Inflammatory macrophage (primary cell): ENCODE measurements around the gene MAPKAPK2.

Source experiments
- DNase-seq, 2 donors: peaks; one replicate each; pipeline ENCODE4 v3.0.0-alpha.2; 2020 to 2022

The MAPKAPK2 gene

DNA sequence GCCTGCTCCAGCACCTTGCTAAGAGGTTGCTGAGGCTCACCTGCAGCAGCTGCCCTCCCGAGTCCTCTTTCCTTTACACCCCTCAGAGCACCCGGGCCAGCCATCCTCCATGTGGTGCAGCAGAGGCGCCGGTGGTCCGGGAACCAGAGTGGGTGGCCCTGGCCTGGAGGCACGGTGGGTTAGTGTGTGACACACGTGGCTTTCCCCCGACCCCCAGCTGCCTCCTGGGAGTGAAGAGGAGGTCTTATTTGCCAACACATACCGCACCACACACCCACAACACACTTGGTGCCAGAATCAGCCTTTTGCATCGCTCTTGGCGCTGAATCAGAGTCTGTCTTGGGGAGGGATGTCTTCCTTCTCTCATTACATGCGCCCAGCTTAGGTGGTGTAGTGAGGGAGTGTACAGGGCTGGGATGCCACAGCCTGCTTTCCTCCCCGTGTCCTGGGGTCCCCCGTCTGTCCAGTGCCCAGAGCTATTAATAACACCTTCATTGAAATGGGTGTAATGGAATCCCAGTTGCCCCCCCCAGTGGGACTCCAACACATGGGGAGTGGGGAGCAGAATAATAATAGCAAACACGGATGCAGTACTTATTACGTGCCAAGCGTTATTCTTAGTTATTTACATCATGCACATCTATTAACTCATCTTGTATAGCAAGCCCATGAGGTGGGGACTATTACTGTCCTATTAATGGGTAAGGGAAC is 38.2 kb downstream of the MAPKAPK2 start:
- no peak for DNase-seq

DNA sequence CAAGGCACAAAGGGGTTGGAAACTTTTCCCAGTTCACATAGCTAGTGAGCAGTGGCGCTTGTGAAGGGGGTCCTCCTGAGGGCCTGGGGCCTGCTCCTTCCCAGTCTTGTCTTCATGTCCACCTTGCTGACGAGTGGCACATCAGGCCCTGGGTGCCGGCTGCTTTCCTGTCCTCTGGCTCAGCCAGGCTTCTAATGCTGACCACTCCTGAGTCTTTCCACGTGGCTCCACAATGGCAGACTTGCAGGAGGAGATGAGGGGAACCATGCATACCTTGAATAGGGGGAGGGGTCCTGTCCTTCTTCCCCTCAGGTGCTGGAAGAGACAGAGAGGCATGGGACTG is 38.7 kb downstream of the MAPKAPK2 start:
- DNase-seq = no peak

DNA sequence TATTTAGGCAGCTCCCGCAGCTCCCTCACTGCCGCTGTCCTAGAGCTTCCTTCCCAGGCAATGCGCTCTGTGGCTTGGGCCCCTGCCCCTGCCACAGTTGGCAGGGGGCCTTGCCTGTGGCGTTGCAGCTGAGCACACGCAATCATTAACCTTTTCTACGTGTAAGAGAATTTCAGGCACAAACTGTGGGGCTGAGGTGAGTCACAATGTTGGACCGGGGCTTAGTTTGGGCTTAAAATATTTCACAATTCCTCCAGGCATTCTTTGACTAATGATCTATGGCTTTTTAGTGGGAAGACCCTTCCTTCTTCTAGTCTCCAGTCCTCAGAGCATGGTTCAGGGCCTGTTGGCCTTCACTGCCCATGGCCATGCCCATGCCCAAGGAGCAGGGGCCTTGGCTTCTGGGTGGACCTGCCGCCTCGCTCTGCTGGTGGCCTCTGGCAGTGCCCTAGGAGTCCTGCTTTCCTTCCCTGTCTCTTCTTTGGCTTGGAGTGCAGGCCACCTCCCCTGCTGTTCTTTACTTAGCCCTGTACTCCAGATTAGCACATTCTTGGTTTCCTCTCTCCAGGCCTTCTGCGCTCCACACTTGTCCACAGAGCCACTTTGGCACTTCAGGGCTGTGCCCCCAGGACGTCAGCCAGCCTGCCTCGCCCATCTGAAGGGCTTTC is 39.2 kb downstream of the MAPKAPK2 start:
- DNase-seq = no peak

DNA sequence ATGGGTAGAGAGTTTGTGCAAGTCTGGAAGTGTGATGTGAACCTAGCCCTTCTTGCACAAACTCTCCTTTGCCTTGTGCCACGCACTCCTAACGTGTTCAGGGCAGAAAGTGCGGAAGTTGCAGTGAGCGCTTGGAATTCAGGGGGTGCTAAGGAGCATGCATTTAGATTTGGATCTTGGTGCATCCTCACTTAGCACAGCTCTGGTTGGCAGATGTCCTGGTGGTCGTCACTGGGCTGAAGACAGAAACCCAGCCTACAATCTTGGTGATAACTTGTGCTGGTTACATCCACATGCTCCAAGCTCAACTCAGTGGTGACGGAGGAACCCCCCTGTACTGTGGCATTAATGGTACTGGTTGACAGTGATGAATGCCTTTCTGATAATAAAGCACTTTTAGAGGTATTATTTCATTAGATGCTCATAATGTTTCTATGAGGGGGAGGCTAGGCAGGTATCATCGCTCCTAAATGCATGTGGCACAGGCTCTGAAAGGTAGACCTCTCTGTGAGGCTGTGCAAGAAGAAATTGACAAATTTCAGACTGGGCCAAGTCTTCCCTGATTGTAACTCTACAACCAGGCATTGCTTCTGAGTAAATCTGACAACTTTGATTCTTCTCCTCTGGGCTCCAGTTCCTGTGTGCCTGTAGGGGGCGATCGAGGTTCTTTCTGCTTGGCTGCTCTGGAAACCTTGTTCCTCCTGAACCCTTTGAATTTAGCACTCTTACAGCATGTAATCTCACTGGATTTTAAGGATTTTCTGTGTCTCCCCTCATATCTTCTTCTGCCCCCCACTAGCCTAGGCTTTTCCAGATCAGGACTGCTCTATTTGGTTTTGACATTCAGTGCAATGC is 40.6 kb downstream of the MAPKAPK2 start:
- peak; percentile 57 to 66 for DNase-seq

DNA sequence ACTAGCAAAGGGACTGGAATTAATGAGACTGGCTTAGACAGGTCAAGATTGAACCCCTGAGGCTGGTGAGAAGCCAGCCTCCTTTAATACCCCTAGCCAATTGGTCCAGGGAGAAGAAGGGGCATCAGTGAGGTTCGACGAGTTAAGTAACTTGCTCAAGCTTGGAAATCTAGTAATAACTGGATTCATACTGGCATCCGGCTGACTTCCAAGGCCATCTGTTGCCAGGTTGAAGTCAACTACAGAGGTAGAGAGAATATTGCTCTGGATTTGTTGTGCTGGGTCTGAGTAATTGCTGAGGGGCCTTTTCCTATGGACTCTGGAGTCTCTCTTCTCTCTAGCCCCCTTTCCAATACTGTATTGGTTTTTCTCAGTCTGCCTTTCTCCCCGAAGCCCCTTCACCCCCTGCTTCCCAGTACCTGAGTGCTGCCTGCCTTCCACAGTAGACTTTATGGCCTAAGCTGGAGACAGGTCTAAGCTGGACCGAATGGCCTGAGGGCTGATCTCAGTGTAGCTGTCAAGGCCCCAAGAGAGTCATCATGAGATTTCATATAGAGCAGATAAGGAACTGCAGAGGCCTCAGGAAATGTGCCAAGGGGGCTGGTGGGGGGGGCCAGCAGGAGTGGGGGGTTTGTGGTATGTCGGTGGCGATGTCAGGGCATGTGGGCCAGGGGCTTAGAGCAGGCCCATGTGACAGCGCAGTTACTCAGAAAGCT is 43.4 kb downstream of the MAPKAPK2 start:
- DNase-seq = no peak

DNA sequence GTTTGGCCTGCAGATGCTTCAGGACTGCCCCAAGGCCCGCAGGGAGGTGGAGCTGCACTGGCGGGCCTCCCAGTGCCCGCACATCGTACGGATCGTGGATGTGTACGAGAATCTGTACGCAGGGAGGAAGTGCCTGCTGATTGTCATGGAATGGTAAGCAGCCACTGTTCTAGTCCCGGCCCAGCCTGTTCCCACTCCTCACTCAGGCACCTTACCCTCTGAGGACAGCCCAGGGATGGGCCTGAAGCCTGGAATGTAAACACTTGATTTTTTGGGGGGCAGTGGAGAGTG is 43.9 kb downstream of the MAPKAPK2 start:
- no peak for DNase-seq

DNA sequence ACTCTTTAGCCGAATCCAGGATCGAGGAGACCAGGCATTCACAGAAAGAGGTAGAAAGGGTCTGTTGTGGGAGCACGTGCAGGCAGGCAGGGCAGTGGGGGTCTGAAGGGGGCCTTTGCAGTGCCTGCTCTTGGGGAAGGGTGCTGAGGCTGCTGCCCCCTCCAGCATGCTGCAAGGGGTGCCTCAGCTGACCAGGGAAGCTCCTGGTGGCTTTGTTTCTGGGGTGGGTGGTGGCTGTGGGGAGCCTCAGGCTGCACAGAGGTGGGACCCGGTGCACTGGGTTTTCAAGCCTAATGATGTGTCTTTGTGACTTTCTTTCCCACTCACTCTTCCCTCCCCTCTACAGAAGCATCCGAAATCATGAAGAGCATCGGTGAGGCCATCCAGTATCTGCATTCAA is 44.3 kb downstream of the MAPKAPK2 start:
- DNase-seq = no peak

DNA sequence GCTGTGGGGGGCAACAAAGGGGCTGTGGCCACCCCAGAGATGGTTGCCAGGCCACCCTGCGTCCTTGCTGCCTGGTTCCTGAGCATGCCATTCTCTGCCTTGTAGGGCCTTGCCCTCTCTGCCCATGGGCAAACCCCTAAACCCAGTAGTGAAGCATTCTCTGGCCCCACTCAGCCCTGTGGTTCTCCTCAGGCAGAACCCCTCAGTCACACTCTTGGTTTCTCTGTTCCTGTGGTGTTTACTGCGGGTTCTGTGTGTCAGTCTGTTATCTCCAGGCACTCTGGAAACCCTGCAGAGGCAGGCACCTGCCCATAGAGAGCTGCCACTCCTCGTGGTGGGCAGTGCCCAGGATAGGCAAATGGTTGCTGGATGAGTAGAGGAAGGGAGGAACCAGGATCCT is 44.8 kb downstream of the MAPKAPK2 start:
- DNase-seq = no peak

DNA sequence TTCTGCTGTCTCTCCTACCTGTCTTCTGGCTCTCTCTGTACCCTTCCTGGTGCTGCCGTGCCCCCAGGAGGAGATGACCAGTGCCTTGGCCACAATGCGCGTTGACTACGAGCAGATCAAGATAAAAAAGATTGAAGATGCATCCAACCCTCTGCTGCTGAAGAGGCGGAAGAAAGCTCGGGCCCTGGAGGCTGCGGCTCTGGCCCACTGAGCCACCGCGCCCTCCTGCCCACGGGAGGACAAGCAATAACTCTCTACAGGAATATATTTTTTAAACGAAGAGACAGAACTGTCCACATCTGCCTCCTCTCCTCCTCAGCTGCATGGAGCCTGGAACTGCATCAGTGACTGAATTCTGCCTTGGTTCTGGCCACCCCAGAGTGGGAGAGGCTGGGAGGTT is 47.8 kb downstream of the MAPKAPK2 start:
- DNase-seq = no peak

DNA sequence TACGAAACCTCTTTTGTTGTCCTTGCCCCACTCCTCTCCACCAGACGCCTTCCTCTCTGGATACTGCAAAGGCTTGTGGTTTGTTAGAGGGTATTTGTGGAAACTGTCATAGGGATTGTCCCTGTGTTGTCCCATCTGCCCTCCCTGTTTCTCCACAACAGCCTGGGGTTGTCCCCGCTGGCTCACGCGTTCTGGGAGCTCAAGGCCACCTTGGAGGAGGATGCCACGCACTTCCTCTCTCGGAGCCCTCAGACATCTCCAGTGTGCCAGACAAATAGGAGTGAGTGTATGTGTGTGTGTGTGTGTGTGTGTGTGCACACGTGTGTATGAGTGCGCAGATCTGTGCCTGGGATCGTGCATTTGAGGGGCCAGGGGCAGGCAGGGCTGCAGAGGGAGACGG is 48.3 kb downstream of the MAPKAPK2 start:
- DNase-seq = no peak

DNA sequence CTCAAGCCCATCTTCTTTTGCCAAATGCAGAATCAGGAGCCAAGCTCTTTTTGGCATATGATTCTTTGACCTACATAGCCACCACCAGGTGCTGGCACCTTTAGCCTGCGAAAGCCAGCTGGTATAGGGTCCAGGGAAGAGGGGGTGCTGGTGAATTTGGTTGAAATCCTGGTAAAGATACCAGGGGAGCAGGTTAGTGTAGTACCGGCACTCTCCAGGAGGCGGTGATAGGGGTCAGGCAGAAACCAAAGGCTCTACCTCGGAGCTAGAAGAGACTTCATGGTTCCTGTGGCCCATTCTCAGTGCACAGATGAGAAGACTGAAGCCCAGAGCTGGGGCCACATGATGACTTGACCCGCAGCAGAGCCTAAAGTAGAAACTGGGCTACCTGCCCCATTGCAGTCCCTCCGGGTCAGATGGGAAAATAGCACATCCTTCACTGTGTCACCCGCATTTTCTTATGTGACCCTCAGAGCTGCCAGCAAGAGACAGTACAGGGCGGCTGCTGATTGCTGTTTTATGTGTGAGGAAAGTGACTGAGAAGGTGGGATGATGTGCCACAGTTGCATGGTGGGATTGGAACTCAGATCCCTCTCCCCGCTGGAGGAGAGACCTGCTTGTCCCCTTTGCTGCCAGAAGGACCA is 49.9 kb downstream of the MAPKAPK2 start:
- peak; percentile 46 to 47 for DNase-seq

DNA sequence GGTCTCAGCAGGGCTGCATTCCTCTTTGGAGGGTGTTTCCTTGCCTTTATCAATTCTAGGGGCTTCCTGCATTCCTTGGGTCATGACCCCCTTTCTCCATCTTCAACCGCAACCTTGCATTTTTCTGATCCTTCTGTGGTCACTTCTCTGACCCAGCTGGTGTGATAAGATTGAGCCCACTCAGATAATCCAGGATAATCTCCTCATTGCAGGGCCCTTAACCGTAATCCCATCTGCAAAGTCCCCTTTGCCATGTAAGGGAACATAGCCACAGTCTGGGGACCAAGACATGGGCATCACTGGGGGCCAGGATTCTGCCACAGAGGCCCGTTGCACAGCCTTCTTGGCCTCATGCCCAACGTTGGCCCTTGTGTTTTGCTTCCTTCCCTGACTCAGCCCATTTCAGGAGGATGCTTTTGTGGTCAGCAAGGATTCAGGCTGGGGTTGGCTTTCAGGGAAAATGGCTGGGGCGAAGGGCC is 50.9 kb downstream of the MAPKAPK2 start:
- DNase-seq = no peak

DNA sequence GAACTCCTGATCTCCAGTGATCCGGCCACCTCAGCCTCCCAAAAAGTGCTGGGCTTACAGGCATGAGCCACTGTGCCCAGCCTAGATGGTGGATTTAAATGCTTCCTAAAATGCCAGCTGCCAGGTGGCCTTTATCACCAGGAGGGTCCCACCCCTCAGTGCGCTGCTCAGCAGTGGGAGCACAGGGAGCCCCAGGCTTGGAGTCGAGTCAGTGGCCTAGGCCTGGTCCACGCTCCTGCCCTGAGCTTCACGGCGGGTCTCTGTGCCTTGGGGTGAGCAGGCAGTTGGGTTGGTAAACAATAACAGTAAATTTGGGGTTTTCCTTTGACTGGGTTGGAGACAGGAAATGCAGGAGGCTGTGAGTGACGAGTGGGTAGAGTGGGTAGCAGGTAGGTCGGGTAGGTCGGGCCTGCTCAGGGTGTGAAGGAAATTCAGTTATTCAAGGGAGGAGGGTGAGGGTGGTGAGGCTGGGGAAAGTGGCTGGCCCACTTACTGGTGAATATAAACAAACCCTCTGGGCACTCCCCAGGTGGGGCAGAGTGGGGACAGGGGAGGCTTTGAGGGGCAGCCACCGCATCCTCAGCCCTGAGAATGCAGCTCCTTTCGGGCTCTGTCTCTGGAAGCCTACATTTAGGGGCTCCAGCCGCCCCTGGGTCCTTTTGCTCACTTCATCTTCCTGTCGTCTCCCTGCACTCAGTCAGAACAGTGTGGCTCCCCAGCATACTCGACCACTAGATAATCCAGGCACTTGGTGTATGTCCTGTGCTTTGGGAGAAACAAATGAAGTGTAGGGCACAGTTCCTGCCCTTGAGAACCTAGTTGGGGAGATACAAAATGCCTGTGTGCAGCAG is 52.4 kb downstream of the MAPKAPK2 start:
- DNase-seq = no peak

DNA sequence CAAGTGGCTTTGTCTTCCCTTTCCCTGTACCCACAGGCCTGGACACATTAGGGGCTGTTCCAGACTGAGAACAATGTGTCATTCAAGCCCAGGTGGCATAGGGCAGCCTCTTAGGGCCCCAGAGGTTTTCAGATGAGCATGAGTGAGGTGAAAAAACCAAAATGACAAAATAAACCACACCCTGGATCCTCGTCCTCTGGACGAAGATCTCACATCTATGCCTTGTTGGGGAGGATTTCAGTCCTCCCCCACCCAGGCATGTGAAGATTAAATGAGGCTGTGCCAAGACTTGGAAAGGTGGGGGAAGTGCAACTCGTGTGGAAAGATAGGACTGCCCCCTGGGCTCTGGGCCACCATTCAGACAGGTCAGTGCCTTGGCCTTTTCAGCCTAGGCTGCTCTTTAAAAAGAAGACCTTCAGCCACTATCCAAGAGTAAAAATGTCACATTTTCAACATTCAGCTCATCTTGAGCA is 53.1 kb downstream of the MAPKAPK2 start:
- no peak for DNase-seq

DNA sequence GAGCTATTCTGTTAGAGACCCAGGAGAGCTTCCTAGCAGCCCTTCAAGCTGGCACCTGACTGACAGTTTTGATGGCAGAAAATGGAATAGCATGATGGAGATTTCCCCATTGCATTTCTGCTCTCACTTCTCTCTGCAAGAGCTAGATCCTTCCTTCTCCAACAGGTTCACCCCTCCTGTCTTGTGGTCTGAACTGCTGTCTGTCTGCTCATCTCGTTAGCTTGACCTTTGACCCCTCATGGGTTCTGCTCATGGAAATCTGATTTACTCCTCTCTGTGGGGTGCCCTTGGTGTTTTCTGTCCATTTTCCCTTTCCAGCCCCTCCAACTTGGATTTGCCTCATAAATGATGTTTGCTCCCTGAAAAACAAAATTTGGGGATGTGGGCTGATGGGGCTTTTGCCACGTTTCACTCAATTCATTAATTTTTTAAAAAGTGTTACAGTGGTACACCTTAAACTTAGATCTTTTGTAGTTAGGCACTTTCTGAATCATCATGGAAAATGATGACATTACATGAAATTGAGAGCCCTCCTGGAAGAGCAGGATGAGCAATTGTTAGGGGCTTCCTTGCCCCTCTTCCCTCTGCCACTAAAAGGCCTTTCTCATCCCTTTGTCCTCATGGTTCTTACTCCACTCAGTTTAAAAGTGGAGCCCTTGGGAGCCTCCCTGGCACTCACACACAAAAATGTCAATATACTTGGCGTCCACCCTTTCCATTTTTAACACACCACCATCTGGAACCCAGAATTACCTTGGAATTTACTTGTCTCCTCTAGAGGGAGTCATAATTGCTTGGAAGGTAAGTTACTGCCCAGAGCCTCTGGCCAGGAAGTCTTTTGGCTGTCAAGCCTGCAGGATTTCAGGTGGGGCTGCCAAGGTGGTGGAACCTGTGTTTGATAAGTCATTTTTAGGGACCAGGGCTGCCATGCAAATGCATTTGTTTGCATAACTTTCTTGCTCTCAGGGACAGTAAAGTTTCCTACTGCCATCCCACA is 54.0 kb downstream of the MAPKAPK2 start:
- no peak for DNase-seq

DNA sequence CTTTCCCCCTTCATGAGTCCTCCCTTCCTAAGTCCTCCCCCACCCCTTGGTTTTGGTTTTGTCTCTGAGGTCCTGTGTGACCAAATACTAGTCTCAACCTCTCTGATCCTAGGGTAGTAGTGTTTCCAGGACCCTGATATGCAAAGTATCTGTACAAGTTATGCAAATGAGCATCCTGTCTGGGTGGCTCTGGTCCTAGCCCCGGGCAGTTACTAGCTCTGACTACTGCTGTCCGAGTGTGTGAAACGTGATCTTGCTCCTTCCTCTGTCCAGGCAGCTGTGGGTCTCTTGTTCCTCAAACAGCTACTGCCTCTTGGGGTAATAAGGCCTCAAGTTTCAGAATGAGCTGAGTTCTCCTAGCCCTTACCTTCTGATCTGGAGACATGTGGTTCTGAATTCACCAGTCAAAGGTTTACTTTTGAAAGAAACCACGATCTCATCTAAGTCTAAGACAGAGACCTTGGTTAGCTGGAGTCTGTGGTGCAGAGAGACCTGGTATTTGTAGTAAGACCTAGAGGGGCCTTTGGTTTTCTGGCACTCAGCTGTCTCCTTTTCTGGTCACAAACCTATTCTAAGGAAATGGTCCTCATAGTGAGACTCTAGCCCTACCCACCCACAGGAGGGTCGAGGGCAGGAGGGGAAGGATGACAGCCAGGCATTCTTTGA is 54.8 kb downstream of the MAPKAPK2 start:
- peak; percentile 77 to 79 for DNase-seq

DNA sequence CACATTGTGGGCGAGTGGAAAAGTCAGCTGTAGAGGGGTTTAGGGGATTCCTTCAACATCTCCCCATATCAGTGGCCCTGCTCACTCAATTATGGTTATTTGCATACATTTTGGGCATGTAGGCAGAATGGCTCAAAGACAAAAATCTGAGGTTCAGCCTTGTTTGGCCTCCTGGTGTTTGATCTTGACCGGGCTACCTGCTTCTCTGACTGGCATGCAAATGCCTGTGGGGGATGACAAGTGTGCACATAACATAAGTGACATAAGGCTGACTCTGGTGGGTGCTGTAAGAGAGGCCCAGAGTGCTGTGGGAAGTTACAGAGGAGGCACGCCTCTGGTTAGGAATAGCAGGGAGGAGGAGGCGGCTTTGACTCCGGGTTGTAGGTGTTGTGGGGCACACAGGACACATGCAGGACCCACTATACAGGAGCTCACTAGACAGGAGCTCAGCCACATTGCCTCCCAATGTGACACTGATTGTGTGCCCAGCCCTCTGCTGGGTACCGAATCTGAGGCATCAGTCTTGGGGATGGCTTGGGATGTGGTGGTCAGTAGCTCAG is 56.5 kb downstream of the MAPKAPK2 start:
- no peak for DNase-seq

DNA sequence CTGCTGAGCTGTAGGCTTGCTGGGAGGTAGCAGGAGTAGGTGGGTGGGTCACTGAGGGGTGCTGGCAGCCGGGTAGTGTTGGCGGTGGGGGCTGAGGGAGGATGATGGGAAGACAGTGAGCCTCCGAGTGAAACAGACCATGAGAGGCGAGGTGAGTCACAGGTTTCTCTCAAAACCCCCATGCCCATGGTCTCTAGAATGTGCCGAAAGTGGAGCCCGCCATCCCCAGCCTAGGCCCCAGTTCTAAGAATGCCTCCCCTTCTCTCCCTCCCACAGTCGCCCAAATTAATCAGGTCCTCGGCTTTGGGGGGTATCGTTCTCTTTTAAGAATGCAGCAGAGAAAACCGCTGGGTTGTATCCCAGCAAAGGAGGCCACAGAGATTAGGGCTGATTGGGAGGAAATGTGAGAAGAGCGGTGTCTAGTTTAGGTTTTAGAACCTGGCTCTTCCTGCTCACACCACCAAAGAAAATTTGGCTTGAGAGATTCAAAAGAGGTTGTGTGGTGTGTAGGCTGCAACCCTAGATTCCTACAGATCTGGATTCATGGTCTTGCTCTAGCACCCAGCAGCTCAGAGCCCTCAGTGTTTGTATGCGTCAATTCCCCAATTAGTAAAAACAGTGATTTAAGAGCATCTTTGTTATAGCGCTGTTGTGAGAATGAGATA is 58.1 kb downstream of the MAPKAPK2 start:
- no peak for DNase-seq

DNA sequence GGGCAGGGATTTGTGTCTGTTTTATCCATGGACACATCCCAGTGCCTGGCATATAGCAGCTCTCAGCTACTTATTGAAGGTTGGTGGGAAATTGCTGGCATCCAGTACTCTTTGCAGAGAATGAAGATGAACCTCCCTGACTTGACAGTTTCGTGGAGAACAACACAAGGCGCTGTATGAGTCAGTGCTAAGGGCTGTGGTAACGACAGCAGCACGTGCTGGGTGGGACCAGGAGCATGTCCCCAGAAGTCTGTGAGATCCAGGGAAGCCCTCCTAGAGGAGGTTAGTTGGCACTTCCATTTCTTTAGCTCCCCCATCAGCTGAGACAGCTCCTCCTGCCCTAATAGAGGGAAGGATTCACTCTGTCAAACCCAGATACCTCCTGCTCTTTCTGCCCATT is 60.0 kb downstream of the MAPKAPK2 start:
- DNase-seq = peak in 1 of 2 donors; percentile 28
